Transverse colon (tissue), 3 donors: ENCODE results near the gene UBD.

Source experiments
- CTCF ChIP-seq, 5 experiments: fragments of 200-600 bp in 3 of 5; fragments of 450-650 bp in 2 of 5; sonication (generic) in 3 of 5; IDR thresholded peaks; 1 replicate in 2 of 5; 2 replicates in 3 of 5; pipeline ENCODE4 v1.5.1; 2016 to 2017; ENCODE audit warnings: antibody characterized with exemption in 5 of 5, inconsistent platforms in 3 of 5, mild to moderate bottlenecking in 2 of 5, moderate library complexity in 1 of 5
- EP300 ChIP-seq: sonication (generic); formaldehyde crosslinking; IDR thresholded peaks from one replicate; pipeline ENCODE4 v1.6.1; 2017; ENCODE audit warnings: antibody characterized with exemption, low read depth
- POLR2A ChIP-seq: fragments of 450-650 bp; IDR thresholded peaks from one replicate; pipeline ENCODE4 v1.6.1; 2016; ENCODE audit warnings: antibody characterized with exemption, mild to moderate bottlenecking, moderate library complexity

- TF ChIP-seq CTCF (IDR thresholded peaks at IDR 0.05) (no peak), EP300 (no peak), POLR2A (no peak)
Measured at GRCh38 chr6:29561091-29561490, 1.6 kb upstream of the UBD start.
